Endothelial cell of umbilical vein (primary cell): ENCODE results near the gene SH3D19. TPM values are rescaled to one million over a fixed set of nuclear protein-coding genes. Genes with fewer than 3 reads are reported as not detected.

Experiments
- BruUV-seq: library from RNA; stranded (reverse); fragments of 400-500 nt; replicated peaks from 2 replicates; lab custom pipeline; 2021; lab: Mats Ljungman, UMichigan
- CTCF ChIA-PET: fragments of 300-600, 350-600 bp; sonication (Branson Sonifier 250); formaldehyde crosslinking; loops from one replicate; lab custom pipeline; 2021; ENCODE audit warnings: antibody characterized with exemption, inconsistent platforms; lab: Charles Lee
- POLR2A ChIA-PET: fragments of 300-600, 350-600 bp; sonication (Branson Sonifier 250); formaldehyde crosslinking; loops from one replicate; lab custom pipeline; 2021; ENCODE audit warnings: antibody characterized with exemption, inconsistent platforms; lab: Charles Lee
- DNase-seq: peaks from one replicate; pipeline ENCODE4 v3.0.0-alpha.2; 2011; ENCODE audit warnings: low read depth, low spot score
- FAIRE-seq: peaks from 2 replicates; lab custom pipeline; 2011; peaks lifted over from hg19 to GRCh38; lab: Jason Lieb, UNC
- H2AFZ ChIP-seq: 2 replicates; pipeline ENCODE4 v1.6.0; 2012; ENCODE audit warnings: low read depth, low read length, control low read depth, inconsistent platforms
- H3K27ac ChIP-seq: 2 replicates; pipeline ENCODE4 v1.5.1; 2011; ENCODE audit warnings: low read depth, mild to moderate bottlenecking, control low read depth, low read length, moderate library complexity; ENCODE audit not compliant: insufficient read depth
- H3K27me3 ChIP-seq, 2 experiments: 2 replicates each; pipeline versions ENCODE4 v1.6.0 to v1.6.1; 2011; ENCODE audit warnings: low read length in 2 of 2, mixed read lengths in 1 of 2; ENCODE audit not compliant: control insufficient read depth in 2 of 2, insufficient read depth in 2 of 2
- H3K36me3 ChIP-seq, 2 experiments: 2 replicates in 1 of 2; 3 replicates in 1 of 2; pipeline ENCODE4 v1.5.1; 2011; ENCODE audit warnings: low read length in 2 of 2, mild to moderate bottlenecking in 1 of 2, moderate library complexity in 1 of 2; ENCODE audit not compliant: control insufficient read depth in 2 of 2, insufficient read depth in 2 of 2; ENCODE audit errors: extremely low read depth in 1 of 2
- H3K4me1 ChIP-seq: 3 replicates; pipeline ENCODE4 v1.5.1; 2011; ENCODE audit warnings: mild to moderate bottlenecking, low read length; ENCODE audit not compliant: control insufficient read depth, insufficient read depth; ENCODE audit errors: extremely low read depth
- H3K4me2 ChIP-seq: 2 replicates; pipeline ENCODE4 v1.6.1; 2011; ENCODE audit warnings: low read length, control low read depth, mixed read lengths; ENCODE audit not compliant: insufficient read depth
- H3K4me3 ChIP-seq, 3 experiments: fragments of 200-600 bp in 1 of 3; sonication (generic), shearing (Covaris generic) in 1 of 3; replicated peaks in 1 of 3; 2 replicates each; pipeline ENCODE4 v1.5.1; 2011 to 2016; ENCODE audit warnings: control low read depth in 3 of 3, low read length in 3 of 3, mild to moderate bottlenecking in 2 of 3, inconsistent platforms in 1 of 3, low read depth in 1 of 3, moderate library complexity in 1 of 3; ENCODE audit not compliant: insufficient read depth in 1 of 3
- H3K79me2 ChIP-seq: 2 replicates; pipeline ENCODE4 v1.6.0; 2012; ENCODE audit warnings: low read length, inconsistent platforms; ENCODE audit not compliant: control insufficient read depth, insufficient read depth
- H3K9ac ChIP-seq: replicated peaks from 2 replicates; pipeline ENCODE3; 2011; ENCODE audit warnings: low read length, control low read depth; ENCODE audit not compliant: insufficient read depth; ENCODE audit errors: extremely low read depth
- H3K9me1 ChIP-seq: replicated peaks from 3 replicates; pipeline ENCODE4 v1.6.0; 2011; ENCODE audit warnings: mild to moderate bottlenecking, low read length; ENCODE audit not compliant: control insufficient read depth, insufficient read depth; ENCODE audit errors: extremely low read depth
- H3K9me3 ChIP-seq: replicated peaks from 2 replicates; pipeline ENCODE4 v1.5.1; 2012; ENCODE audit warnings: low read length, inconsistent platforms; ENCODE audit not compliant: control insufficient read depth, insufficient read depth
- H4K20me1 ChIP-seq: replicated peaks from 2 replicates; pipeline ENCODE3; 2011; ENCODE audit warnings: mild to moderate bottlenecking, low read length; ENCODE audit not compliant: control insufficient read depth, insufficient read depth; ENCODE audit errors: extremely low read depth
- GATA2 ChIP-seq: IDR thresholded peaks from 2 replicates; pipeline ENCODE4 v1.7.0; 2011; ENCODE audit warnings: low read depth, mild to moderate bottlenecking, moderate library complexity, mixed read lengths, low read length; ENCODE audit not compliant: insufficient read length, insufficient read depth
- MAX ChIP-seq: IDR thresholded peaks from 2 replicates; pipeline ENCODE4 v1.6.1; 2011; ENCODE audit not compliant: insufficient read depth, insufficient read length
- MYC ChIP-seq: IDR thresholded peaks from one replicate; pipeline ENCODE4 v1.6.1; 2011; ENCODE audit warnings: mild to moderate bottlenecking, low read depth, low read length
- POLR2AphosphoS5 ChIP-seq: IDR thresholded peaks from 2 replicates; pipeline ENCODE4 v1.6.1; 2012; ENCODE audit warnings: low read depth, mild to moderate bottlenecking, control low read depth, low read length, moderate library complexity; ENCODE audit not compliant: insufficient read depth
- dilution Hi-C: fragments of 300-500 bp; cut with MboI; formaldehyde crosslinking; loops from one replicate; pipeline ENCODE4 v1.15.0; 2019; ENCODE audit warnings: low sequenced_read_pairs; ENCODE audit not compliant: extremely low pct_ligation_motif_present
- intact Hi-C: fragments of 100-400 bp; cut with micrococcal nuclease; formaldehyde crosslinking; loops from one replicate; pipeline ENCODE4 v1.10.0; 2022
- polyA plus RNA-seq, 4 experiments: library from polyadenylated mRNA; depleted of rRNA in 3 of 4; stranded (reverse) in 3 of 4; unstranded in 1 of 4; fragments of >200 nt; gene quantifications; 2 replicates each; pipeline versions ENCODE4 v1.2.1 to v1.2.3, GENCODE V29; 2011 to 2012; ENCODE audit warnings: missing spikeins in 1 of 4
- total RNA-seq: library from RNA; stranded (reverse); gene quantifications from 2 replicates; pipeline ENCODE4 v1.2.3, GENCODE V29; 2021
- TF ChIP-seq, protein P1 (sequence below), 2 donors: IDR thresholded peaks; 1 replicate in 1 of 2; 2 replicates in 1 of 2; pipeline ENCODE4 v1.5.1; 2011; ENCODE audit warnings: low read length in 2 of 2, mild to moderate bottlenecking in 2 of 2, moderate library complexity in 2 of 2, control low read depth in 1 of 2, inconsistent platforms in 1 of 2, low read depth in 1 of 2; ENCODE audit not compliant: insufficient read depth in 1 of 2; ENCODE audit errors: extremely low read depth in 1 of 2

The SH3D19 gene
- total and polyA plus RNA-seq, 2 donors (not counting 3 experiments of a cell fraction or from before 2014, with no cell fraction given): 37.5 to 92.8 TPM

DNA sequence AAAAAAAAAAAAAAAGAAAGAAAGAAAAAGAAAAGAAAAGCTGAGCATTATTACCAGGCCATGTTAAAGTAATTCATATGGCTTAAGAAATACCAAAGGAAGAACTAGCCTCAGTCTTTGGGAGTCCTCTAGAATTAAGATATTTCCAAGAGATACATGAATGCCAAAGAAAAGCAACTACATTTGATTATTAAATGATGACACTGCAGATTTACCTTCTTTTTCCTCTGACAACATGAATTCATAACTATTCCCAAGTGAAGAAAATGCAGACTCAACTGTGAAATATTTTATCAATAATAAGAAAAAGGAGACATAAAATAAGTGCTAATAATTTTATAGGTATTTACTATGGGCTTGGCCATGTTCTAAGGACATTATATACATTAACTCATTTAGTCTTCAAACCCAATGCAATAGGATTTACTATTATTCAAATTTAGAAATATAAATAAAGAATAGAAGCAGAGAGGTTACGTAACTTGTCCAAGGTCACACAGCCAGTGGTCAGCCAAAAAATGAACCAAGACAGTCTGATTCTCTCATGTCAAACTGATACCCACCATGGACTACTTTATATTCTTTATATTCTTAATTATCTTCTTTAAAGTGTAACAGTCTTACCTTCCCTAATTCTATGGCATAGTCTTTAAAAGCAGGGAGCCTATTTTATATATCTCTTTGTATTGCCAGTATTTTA lies 6.9 kb downstream of the SH3D19 start:
- H2AFZ ChIP-seq: no peak overlapping the region
- no peaks in the 10 kb centered on the region for H3K9me3 ChIP-seq
- H3K9me1 ChIP-seq: no peaks in the 10 kb centered on the region
- FAIRE-seq (no peak), DNase-seq (no peak)
- no TSS peak for BruUV-seq
- CTCF ChIA-PET: no interaction called here
- no peaks in the 10 kb centered on the region for H3K36me3 ChIP-seq
- H3K4me3 ChIP-seq: no peak overlapping the region
- peaks cover 74% of the 10 kb centered on the region for H3K79me2 ChIP-seq
- TF ChIP-seq MAX (no peak), MYC (no peak), GATA2 (no peak), POLR2AphosphoS5 (no peak)
- TF ChIP-seq, protein P1, sequence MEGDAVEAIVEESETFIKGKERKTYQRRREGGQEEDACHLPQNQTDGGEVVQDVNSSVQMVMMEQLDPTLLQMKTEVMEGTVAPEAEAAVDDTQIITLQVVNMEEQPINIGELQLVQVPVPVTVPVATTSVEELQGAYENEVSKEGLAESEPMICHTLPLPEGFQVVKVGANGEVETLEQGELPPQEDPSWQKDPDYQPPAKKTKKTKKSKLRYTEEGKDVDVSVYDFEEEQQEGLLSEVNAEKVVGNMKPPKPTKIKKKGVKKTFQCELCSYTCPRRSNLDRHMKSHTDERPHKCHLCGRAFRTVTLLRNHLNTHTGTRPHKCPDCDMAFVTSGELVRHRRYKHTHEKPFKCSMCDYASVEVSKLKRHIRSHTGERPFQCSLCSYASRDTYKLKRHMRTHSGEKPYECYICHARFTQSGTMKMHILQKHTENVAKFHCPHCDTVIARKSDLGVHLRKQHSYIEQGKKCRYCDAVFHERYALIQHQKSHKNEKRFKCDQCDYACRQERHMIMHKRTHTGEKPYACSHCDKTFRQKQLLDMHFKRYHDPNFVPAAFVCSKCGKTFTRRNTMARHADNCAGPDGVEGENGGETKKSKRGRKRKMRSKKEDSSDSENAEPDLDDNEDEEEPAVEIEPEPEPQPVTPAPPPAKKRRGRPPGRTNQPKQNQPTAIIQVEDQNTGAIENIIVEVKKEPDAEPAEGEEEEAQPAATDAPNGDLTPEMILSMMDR (IDR thresholded peaks at IDR 0.05; ENCODE audit: extremely low read depth in 1 of 2, insufficient read depth in 1 of 2, low read depth in 1 of 2, low read length in 2 of 2): no peak
- dilution Hi-C loops (no loop called here), intact Hi-C loops (no loop called here)
- H3K4me2 ChIP-seq: no peak overlapping the region
- H3K9ac ChIP-seq: no peak overlapping the region
- H3K4me1 ChIP-seq: peaks cover 43% of the 10 kb centered on the region
- no peak overlapping the region for H3K27ac ChIP-seq
- H4K20me1 ChIP-seq: no peaks in the 10 kb centered on the region
- POLR2A ChIA-PET: no interaction called here
- no peaks in the 10 kb centered on the region for H3K27me3 ChIP-seq
